Measurements from ENCODE around the gene SPRY4.
"Not testable (repeated sequence)": the region's sequence is repeated elsewhere in the genome, so short reads cannot be mapped to it uniquely, and the experiment has no call there.

The SPRY4 gene

DNA sequence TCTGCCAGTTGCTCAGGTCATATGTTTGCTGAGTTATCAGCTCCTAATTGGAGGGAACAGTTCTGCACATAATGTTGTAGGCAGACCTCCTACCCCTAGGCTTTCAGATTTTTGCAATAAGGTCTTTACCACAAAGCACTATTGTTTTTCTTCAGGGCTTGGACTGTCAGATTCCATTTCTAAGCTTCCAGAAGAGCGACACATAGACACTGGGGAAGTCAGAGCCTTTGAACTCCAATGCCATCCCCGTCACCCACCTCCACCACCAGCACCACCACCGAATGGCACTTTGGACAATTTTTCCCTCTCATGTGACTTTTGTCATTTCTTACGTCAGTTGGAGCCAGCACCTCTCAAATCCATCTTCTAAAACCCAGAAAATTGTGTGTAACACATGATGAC is 28.3 kb upstream of the SPRY4 start:
- POLR2A ChIA-PET: no interaction called here
- TF ChIP-seq, protein P1, sequence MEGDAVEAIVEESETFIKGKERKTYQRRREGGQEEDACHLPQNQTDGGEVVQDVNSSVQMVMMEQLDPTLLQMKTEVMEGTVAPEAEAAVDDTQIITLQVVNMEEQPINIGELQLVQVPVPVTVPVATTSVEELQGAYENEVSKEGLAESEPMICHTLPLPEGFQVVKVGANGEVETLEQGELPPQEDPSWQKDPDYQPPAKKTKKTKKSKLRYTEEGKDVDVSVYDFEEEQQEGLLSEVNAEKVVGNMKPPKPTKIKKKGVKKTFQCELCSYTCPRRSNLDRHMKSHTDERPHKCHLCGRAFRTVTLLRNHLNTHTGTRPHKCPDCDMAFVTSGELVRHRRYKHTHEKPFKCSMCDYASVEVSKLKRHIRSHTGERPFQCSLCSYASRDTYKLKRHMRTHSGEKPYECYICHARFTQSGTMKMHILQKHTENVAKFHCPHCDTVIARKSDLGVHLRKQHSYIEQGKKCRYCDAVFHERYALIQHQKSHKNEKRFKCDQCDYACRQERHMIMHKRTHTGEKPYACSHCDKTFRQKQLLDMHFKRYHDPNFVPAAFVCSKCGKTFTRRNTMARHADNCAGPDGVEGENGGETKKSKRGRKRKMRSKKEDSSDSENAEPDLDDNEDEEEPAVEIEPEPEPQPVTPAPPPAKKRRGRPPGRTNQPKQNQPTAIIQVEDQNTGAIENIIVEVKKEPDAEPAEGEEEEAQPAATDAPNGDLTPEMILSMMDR (IDR thresholded peaks at IDR 0.05; ENCODE audit: control extremely low read depth, extremely low read depth, low read depth, missing control alignments): no peak
- CTCF ChIA-PET: interaction anchor here (1.1 kb wide), 1 partner anchor 29 kb away, joined by 3 read pairs; the partner anchor contains the start of gene SPRY4
- no peak for DNase-seq (ENCODE audit: extremely low spot score)

GRCh38 chr5:142350021-142350420 is 25.2 kb upstream of the SPRY4 start:
- CTCF ChIA-PET: no interaction called here
- DNase-seq (ENCODE audit: extremely low spot score): no peak
- POLR2A ChIA-PET: no interaction called here
- TF ChIP-seq, protein P1 (IDR thresholded peaks at IDR 0.05; ENCODE audit: control extremely low read depth, extremely low read depth, low read depth, missing control alignments): no peak

- no peak for DNase-seq (ENCODE audit: extremely low spot score)
- TF ChIP-seq, protein P1 (IDR thresholded peaks at IDR 0.05; ENCODE audit: control extremely low read depth, extremely low read depth, low read depth, missing control alignments): no peak
- POLR2A ChIA-PET: no interaction called here
- CTCF ChIA-PET: no interaction called here
Measured at GRCh38 chr5:142346706-142347105, 21.9 kb upstream of the SPRY4 start.

- DNase-seq (ENCODE audit: extremely low spot score); POLR2A ChIA-PET; CTCF ChIA-PET: not testable (repeated sequence)
Measured at GRCh38 chr5:142344915-142345314, 20.1 kb upstream of the SPRY4 start.

DNA sequence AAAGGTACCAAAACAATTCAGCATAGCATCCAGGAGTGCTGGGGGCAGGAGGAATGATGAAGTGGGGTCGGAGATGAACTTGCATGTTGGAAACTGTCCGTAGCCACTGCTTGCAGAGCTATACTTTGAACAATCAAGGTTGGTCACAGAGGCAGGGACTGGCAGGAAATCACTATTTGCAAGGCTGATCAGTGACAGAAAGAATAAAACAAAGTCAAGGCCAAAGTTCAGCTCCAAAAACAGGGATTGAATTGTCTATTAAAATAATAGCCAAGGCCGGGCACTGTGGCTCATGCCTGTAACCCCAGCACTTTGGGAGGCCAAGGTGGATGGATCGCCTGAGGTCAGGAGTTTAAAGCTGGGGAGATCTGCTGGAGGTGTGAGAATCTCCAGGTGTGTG is 18.7 kb upstream of the SPRY4 start:
- TF ChIP-seq, protein P1 (IDR thresholded peaks at IDR 0.05; ENCODE audit: control extremely low read depth, extremely low read depth, low read depth, missing control alignments): no peak
- CTCF ChIA-PET: interaction anchor here (1.2 kb wide), 1 partner anchor 12 kb away, joined by 3 read pairs; no protein-coding TSS in a partner anchor
- DNase-seq (ENCODE audit: extremely low spot score): no peak
- POLR2A ChIA-PET: no interaction called here

GRCh38 chr5:142342128-142342981 is 17.5 kb upstream of the SPRY4 start:
- CTCF ChIA-PET: interaction anchor here (1.2 kb wide), 1 partner anchor 11 kb away, joined by 3 read pairs; no protein-coding TSS in a partner anchor
- POLR2A ChIA-PET: no interaction called here
- no peak for DNase-seq (ENCODE audit: extremely low spot score)
- TF ChIP-seq, protein P1 (IDR thresholded peaks at IDR 0.05; ENCODE audit: control extremely low read depth, extremely low read depth, low read depth, missing control alignments): no peak

DNA sequence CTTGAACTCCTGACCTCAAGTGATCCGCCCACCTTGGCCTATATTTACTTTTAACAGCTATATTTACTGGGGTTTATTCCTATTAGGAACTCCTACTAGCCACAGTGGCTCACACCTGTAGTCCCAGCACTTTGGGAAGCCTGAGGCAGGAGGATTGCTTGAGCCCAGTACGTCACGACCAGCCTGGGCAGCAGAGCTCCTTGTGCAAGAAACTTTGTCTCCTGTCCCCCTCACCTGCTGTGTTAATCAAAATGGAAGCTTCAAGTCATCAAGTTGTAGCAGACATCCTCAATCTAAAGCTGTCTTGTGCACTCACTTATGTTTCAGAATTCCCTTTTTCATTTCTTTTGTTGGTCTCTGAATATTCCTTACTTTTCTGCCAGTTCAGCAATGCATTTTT is 15.0 kb upstream of the SPRY4 start:
- ChIA-PET CTCF (no interaction called here), POLR2A (no interaction called here)
- DNase-seq (ENCODE audit: extremely low spot score): no peak
- TF ChIP-seq, protein P1 (IDR thresholded peaks at IDR 0.05; ENCODE audit: control extremely low read depth, extremely low read depth, low read depth, missing control alignments): no peak

Data from GM10248 (cell line).